ENCODE measurements around the gene TRPM6.

- TF ChIP-seq, protein P1, sequence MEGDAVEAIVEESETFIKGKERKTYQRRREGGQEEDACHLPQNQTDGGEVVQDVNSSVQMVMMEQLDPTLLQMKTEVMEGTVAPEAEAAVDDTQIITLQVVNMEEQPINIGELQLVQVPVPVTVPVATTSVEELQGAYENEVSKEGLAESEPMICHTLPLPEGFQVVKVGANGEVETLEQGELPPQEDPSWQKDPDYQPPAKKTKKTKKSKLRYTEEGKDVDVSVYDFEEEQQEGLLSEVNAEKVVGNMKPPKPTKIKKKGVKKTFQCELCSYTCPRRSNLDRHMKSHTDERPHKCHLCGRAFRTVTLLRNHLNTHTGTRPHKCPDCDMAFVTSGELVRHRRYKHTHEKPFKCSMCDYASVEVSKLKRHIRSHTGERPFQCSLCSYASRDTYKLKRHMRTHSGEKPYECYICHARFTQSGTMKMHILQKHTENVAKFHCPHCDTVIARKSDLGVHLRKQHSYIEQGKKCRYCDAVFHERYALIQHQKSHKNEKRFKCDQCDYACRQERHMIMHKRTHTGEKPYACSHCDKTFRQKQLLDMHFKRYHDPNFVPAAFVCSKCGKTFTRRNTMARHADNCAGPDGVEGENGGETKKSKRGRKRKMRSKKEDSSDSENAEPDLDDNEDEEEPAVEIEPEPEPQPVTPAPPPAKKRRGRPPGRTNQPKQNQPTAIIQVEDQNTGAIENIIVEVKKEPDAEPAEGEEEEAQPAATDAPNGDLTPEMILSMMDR (IDR thresholded peaks at IDR 0.05; ENCODE audit: low read depth, low read length, poor library complexity, severe bottlenecking), result no peak
- no peak for TF ChIP-seq EZH2phosphoT487 (IDR thresholded peaks at IDR 0.05; ENCODE audit: borderline replicate concordance, low read length)
Observed at GRCh38 chr9:74783408-74783807, 104.3 kb downstream of the TRPM6 start.

Data from DOHH2 (cell line).